Superior temporal gyrus (tissue), 1 donor: ENCODE results near the gene PRELP.
"Not testable (repeated sequence)": the region's sequence is repeated elsewhere in the genome, so short reads cannot be mapped to it uniquely, and the experiment has no call there.

Experiments
- DNase-seq: peaks from one replicate; pipeline ENCODE4 v3.0.0-alpha.2; 2016; ENCODE audit errors: extremely low spot score

Gene PRELP

DNA sequence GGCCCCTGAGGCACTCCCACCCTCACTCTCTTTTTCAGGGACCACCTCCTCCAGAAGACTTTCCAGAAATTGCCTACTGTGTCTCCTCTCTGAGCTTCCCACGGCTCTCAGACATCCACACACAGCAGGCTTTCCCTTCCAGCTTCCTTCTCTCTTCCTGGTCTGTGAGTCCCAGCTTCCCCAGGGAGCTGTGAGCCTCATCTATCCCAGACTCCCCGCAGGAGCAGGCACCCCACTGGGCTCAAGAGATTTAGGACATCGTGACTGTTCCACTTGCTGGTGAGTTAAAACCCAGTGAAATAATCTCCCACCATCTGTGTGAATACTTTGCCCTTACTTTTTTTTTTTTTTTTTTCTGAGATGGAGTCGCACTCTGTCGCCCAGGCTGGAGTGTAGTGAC lies 22.0 kb upstream of the PRELP start:
- no peak for DNase-seq

DNA sequence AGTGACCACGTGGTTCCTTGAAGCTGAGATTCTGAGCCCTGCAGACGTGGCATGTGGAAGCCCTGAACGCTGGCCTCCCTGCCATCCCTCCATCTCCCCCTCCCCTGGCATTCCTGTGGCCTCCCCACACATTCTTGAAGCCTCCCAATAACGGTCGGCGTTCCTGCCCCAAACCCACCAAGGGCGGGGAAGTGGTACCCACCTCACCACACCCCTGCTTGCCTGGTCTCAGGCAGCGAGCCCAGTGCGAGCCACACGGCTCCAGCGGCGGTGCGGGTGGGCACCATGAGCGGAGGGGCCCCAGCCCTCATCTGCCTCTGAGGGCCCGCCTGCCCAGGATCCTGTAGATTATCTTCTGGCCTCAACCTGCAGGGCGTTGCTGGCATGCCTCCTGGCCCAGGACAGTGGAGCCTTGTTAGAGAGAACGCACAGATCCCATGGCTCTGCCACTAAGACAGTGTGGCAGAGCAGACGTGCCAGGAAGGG lies 20.6 kb upstream of the PRELP start:
- DNase-seq = no peak

DNA sequence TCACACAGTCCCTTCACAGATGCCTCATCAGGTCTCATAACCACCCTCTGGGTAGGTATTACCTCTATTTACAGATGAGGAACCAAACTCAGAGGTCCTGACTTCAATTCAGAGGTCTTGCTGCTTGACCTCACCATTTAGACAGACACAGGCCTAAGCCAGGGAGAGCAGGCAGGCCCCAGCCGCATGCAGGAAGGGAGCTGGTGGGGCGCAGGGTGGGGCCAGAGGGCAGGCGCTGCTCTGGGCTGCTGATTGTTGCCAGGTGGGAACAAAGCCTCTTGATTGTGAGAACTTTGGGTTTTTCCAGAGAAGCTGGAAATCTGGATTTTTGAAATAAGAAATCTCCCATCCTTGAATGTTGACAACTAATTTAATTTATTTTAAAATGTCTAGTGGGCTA lies 19.9 kb upstream of the PRELP start:
- no peak for DNase-seq

GRCh38 chr1:203456577-203456976 lies 19.0 kb upstream of the PRELP start:
- no peak for DNase-seq

DNA sequence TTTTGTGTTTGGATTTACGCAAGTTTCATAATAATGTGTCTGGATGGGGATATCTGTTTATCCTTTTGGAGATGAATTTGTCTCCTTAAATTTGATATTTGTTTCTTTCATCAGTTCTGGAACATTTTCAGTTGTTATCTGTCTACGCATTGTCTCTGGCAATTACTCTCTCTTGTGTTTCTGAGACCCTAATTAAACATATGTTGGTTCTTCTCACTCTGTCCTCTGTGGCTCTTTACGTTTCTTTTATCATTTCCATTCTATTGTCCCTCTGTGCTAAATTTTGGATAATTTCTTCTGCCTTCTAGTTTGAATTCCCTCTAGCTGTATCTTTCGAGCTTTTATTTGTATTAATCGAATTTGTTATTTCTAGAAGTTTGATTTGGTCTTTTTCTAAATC lies 17.5 kb upstream of the PRELP start:
- no peak for DNase-seq

DNA sequence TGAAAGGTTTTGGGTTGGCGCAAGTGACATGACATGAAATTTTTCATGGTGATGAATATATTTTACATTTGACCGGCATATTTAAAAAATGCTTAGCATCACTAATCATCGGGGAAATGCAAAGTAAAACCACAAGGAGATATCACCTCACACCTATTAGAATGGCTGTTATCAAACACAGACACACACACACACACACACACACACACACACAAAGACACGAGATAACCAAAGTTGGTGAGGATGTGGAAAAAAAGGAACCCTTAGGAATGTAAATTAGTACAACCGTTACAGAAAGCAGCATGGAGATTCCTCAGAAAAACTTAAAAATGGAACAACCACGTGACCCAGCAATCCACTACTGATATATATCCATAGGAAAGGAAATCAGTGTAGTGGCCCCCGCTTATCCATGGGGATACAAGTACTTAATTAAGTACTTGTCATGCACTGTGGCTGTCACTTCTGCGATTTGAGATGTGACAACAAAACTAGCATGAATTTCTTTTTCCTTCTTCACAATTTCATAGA lies 15.9 kb upstream of the PRELP start:
- no peak for DNase-seq

DNA sequence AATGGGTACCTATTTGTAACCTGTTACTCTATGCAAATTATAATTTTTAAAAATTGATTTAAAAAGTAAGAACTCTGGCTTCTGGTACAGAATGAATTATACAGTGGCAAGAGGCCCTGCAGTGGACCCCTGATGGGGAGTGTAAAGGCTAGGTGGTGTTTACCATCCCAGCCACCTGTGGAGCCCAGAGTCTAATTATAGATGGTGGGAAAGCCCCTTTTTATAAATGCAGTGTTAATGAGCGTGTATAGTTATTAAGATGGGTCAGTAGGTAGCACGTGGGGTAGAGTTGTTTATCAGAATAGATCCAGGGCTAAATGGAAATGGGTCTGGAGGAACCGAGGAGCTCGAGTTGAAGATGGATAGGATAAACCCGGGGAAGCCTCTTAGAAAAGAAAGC lies 13.9 kb upstream of the PRELP start:
- DNase-seq = no peak

DNA sequence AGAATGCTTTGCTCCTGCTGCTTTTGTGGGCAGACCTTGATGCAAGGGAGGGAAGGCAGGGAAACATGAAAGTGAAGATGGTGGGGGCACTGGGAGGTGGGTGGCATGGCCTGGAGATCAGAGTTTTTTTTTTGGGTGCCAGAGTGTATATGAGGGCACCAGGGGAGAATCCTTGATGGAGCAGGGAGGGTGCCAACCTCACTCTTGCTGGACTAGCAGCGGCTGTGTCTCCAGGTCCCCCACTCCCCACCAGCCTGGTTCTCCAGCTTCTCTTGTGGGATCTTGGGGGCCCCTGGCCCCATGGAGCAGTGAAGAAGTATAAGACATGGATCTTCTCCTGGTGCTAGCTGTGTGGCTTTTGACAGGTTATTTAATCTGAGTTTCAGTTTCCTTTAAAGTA lies 13.5 kb upstream of the PRELP start:
- no peak for DNase-seq

GRCh38 chr1:203462878-203463277 lies 12.7 kb upstream of the PRELP start:
- no peak for DNase-seq

- DNase-seq = no peak
Measured at GRCh38 chr1:203463469-203464062, 12.0 kb upstream of the PRELP start.

DNA sequence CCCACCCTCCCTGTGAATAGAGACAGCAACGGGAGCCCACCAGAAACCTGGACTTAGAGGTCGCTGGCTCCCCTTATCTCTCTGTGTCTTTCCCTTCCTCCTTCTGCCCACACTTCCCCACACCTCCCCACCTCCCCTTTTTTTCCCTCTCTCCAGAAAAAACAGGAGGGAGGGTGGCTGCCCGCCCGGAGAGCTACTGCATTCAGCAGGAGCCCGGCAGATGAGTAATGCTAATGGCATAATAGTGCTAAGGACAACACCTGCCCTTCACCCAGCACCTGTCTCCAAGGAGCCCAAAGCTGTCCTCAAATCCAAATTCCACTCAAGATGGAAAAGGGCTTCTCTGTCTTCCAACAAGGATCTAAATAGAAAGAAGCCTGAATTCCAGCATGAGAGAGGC lies 11.4 kb upstream of the PRELP start:
- DNase-seq = no peak

DNA sequence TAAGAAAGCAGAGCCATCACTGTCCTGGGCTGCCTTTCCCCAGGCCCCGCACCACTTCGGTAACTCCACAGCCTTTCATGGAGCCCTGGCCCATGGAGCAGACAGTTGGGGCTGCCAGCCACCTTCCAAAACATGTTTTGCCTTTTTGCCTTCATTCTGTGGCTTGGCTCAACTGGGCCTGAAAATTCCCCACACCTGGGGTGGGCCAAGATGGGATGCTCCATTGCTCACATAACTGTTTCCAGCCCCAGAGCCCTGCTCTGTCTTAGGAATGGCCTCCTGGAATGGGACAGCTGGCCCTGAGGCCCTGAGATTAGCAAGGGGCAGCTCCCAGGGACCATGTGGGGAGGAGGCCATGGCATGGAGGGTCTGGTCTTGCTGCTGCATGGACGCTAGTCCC lies 10.9 kb upstream of the PRELP start:
- DNase-seq = no peak

DNA sequence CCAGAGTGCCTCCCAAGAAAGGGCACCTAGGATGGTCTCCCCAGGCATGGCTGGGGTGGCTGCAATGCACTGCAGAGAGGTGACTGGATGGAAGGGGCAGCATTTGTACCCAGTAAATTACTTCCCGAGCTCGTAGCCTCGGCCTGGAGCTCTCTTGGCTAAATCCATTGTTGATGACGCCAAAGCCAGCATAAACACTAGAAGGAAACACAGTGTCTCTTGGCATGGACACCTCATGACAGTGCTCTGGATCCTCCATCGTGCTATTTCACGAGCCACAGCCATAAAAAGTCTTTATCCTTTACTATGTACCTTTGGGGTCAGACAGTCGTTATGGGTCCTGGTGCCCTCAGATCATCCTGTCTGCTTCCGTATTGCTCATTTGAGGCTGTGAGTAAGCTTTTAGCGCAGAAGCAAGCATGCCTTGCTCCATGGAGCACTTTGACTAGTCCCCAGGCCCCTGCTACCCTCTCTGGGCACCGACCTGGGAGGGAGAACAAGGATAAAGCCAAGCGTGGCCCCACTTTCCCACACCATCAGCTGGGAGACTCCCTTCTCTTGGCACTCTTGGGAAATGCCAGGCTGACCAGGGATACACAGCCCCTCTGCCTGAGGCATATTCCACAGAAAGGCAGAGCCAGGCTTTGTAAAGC lies 10.3 kb upstream of the PRELP start:
- no peak for DNase-seq

- DNase-seq = no peak
Measured at GRCh38 chr1:203465948-203466347, 9.7 kb upstream of the PRELP start.

DNA sequence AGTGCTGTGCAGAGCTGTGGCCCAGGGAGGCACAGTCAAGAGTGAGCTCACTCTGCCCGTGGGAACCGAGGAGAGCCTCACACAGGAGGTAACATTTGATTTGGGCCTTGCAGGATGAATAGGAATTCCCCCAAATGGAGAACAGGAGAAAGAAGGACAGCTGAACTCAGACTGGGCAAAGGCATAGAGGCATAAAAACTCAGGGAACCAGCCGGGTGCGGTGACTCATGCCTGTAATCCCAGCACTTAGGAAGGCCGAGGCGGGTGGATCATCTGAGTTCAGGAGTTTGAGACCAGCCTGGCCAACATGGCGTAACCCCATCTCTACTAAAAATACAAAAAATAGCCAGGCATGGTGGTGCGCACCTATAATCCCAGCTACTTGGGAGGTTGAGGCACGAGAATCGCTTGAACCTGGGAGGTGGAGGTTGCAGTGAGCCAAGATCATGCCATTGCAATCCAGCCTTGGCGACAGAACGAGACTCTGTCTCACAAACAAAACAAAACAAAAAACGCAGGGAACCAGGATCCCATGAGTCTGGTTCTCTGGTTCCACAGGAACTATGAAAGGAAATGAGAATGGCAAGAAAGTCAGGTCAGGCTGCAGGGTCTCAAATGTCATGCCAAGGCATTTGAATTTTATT lies 8.6 kb upstream of the PRELP start:
- DNase-seq = not testable (repeated sequence)

DNA sequence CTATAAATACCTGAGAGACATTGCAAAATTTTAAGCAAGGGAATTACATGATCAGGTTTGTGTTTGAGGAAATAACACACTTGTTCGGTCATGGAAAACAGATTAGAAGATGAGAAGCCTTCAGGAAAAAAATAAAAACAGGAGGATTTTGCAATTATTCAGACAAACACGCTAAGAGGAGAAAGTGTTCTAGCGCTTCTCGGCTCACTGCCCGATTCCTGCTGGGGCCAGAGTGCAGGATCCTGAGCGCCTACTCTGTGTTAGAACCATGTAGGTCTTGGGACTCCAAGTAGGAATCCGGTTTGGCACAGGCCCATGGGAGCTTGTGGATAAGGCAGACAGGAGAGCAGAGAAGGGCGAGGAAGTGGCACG lies 8.1 kb upstream of the PRELP start:
- no peak for DNase-seq

GRCh38 chr1:203468326-203468725 lies 7.3 kb upstream of the PRELP start:
- no peak for DNase-seq

GRCh38 chr1:203470240-203470639 lies 5.4 kb upstream of the PRELP start:
- no peak for DNase-seq

- DNase-seq = no peak
Measured at GRCh38 chr1:203471841-203472240, 3.8 kb upstream of the PRELP start.

- no peak for DNase-seq
Measured at GRCh38 chr1:203473281-203473680, 2.3 kb upstream of the PRELP start.

GRCh38 chr1:203473781-203474305 lies 1.8 kb upstream of the PRELP start:
- DNase-seq = no peak

GRCh38 chr1:203476216-203476814 lies 709 bp downstream of the PRELP start:
- DNase-seq = peak; percentile 48
